Osteocyte (in vitro differentiated cells): Measurements from ENCODE around the gene IMMP2L. TPM values are rescaled to one million over a fixed set of nuclear protein-coding genes. Genes with fewer than 3 reads are reported as not detected.
"Not testable (repeated sequence)": the region's sequence is repeated elsewhere in the genome, so short reads cannot be mapped to it uniquely, and the experiment has no call there.

Experiments used
- DNase-seq: peaks from one replicate; pipeline ENCODE4 v3.0.0; 2021; ENCODE audit warnings: mixed read lengths; ENCODE audit not compliant: unreplicated experiment; ENCODE audit errors: extremely low spot score
- H3K27ac Mint-ChIP-seq: one replicate; pipeline ENCODE4 v1.8.0; 2021; ENCODE audit warnings: mild to moderate bottlenecking, mixed read lengths; ENCODE audit not compliant: unreplicated experiment
- H3K27me3 Mint-ChIP-seq: one replicate; pipeline ENCODE4 v1.8.0; 2021; ENCODE audit warnings: mixed read lengths; ENCODE audit not compliant: unreplicated experiment
- H3K36me3 Mint-ChIP-seq: one replicate; pipeline ENCODE4 v1.8.0; 2021; ENCODE audit warnings: mixed read lengths; ENCODE audit not compliant: unreplicated experiment
- H3K4me1 Mint-ChIP-seq: one replicate; pipeline ENCODE4 v1.8.0; 2021; ENCODE audit warnings: mixed read lengths; ENCODE audit not compliant: unreplicated experiment
- H3K4me3 Mint-ChIP-seq: one replicate; pipeline ENCODE4 v1.8.0; 2021; ENCODE audit warnings: mild to moderate bottlenecking, moderate library complexity, mixed read lengths; ENCODE audit not compliant: unreplicated experiment
- H3K9me3 Mint-ChIP-seq: one replicate; pipeline ENCODE4 v1.8.0; 2021; ENCODE audit warnings: mixed read lengths; ENCODE audit not compliant: unreplicated experiment
- total RNA-seq: library from RNA; stranded (reverse); gene quantifications from 2 replicates; pipeline ENCODE4 v1.2.1, GENCODE V29; 2021
- TF ChIP-seq, protein P1 (sequence below): fragments of 200-600 bp; sonication (generic); IDR thresholded peaks from 2 replicates; pipeline ENCODE4 v1.5.0; 2021; ENCODE audit warnings: antibody characterized with exemption, mild to moderate bottlenecking, moderate library complexity

Gene IMMP2L
- total RNA-seq, 1 donor from 2014 or later: 15.6 TPM

DNA sequence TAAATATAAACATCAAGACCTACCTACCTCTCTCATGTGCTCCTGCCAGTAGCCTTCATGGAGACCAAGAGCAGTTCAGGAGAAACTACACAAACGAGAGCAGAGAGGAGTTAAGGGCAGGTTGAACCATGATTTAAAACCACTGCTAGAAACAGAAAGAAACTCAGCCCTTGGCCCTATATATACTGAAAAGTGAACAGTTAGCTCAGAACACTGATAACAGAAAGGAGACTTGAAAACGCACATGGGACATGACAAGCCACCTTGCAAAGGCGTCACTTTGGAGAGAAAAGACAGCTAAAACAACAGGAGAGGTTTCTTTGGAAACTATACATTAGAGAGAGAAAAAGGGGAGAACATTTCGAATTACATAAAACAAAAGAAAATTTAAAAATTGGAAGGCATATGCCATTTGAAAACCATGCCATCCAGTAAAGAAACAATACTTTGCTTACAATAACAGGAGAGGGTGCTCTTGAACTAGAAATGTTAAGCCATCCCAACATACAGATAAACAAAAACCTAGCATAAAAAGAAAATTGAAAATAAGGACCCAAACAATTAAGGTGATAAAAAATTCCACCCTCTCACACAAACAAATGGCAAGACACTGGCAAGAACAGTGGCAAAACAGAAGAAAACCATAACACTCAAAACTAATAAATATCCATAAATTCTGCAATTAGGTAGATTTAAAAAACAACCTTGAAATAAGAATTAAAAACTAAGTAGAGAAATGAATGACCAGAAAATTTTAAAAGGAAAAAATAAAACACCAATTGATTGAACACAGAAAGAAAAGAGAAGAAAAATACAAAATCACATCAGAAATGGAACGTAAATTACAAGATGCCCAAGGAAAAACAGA is 232.7 kb downstream of the IMMP2L start:
- TF ChIP-seq, protein P1, sequence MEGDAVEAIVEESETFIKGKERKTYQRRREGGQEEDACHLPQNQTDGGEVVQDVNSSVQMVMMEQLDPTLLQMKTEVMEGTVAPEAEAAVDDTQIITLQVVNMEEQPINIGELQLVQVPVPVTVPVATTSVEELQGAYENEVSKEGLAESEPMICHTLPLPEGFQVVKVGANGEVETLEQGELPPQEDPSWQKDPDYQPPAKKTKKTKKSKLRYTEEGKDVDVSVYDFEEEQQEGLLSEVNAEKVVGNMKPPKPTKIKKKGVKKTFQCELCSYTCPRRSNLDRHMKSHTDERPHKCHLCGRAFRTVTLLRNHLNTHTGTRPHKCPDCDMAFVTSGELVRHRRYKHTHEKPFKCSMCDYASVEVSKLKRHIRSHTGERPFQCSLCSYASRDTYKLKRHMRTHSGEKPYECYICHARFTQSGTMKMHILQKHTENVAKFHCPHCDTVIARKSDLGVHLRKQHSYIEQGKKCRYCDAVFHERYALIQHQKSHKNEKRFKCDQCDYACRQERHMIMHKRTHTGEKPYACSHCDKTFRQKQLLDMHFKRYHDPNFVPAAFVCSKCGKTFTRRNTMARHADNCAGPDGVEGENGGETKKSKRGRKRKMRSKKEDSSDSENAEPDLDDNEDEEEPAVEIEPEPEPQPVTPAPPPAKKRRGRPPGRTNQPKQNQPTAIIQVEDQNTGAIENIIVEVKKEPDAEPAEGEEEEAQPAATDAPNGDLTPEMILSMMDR: no peak
- peaks cover 5% of the 10 kb centered on the region for H3K9me3 Mint-ChIP-seq
- no peaks in the 10 kb centered on the region for H3K27me3 Mint-ChIP-seq
- no peak overlapping the region for H3K4me3 Mint-ChIP-seq
- no peaks in the 10 kb centered on the region for H3K4me1 Mint-ChIP-seq
- no peak for DNase-seq
- peaks cover 3% of the 10 kb centered on the region for H3K36me3 Mint-ChIP-seq
- H3K27ac Mint-ChIP-seq: no peak overlapping the region

DNA sequence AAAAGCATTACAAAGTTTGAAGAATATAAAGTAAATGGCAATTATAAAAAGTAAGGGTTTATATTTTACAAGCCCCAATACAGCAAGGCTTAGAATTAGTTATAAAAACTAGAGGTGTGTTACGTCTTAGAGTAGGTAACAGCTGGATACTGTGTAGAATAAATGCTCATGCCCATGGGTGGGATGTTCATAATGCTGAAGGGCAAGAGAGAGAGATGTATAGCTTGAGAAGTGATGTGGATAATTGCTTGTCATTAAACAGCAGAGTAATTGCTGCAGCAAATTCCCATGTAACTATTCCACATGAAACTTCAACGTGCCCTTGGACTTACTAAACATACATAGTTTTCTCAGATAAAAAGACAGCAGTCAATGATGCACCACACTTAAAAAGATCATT is 233.8 kb downstream of the IMMP2L start:
- no peak for DNase-seq
- no peaks in the 10 kb centered on the region for H3K4me1 Mint-ChIP-seq
- TF ChIP-seq, protein P1: no peak
- no peaks in the 10 kb centered on the region for H3K27me3 Mint-ChIP-seq
- H3K36me3 Mint-ChIP-seq: peaks cover 3% of the 10 kb centered on the region
- no peak overlapping the region for H3K4me3 Mint-ChIP-seq
- no peak overlapping the region for H3K27ac Mint-ChIP-seq
- peaks cover 5% of the 10 kb centered on the region for H3K9me3 Mint-ChIP-seq

- peaks cover 3% of the 10 kb centered on the region for H3K4me1 Mint-ChIP-seq
Observed at GRCh38 chr7:111324776-111325175, 237.5 kb downstream of the IMMP2L start.

GRCh38 chr7:111324228-111324627 is 238.1 kb downstream of the IMMP2L start:
- Mint-ChIP-seq H3K27me3 (no peaks in the 10 kb centered on the region), H3K9me3 (no peaks in the 10 kb centered on the region), H3K36me3 (no peaks in the 10 kb centered on the region), H3K27ac (no peak overlapping the region), H3K4me1 (peaks cover 3% of the 10 kb centered on the region), H3K4me3 (no peak overlapping the region)
- TF ChIP-seq, protein P1: no peak
- no peak for DNase-seq

More at GRCh38 chr7:111324776-111325175, 237.5 kb downstream of the IMMP2L start:
- no peak overlapping the region for H3K4me3 Mint-ChIP-seq
- H3K27me3 Mint-ChIP-seq: no peaks in the 10 kb centered on the region
- H3K9me3 Mint-ChIP-seq: peaks cover under 1% of the 10 kb centered on the region
- no peak overlapping the region for H3K27ac Mint-ChIP-seq
- TF ChIP-seq, protein P1: no peak
- DNase-seq: no peak
- H3K36me3 Mint-ChIP-seq: no peaks in the 10 kb centered on the region

- H3K4me3 Mint-ChIP-seq, H3K27me3 Mint-ChIP-seq, DNase-seq, H3K9me3 Mint-ChIP-seq, H3K4me1 Mint-ChIP-seq, H3K36me3 Mint-ChIP-seq, H3K27ac Mint-ChIP-seq: not testable (repeated sequence)
Observed at GRCh38 chr7:111323670-111324069, 238.6 kb downstream of the IMMP2L start.
